HepG2 (cell line): ENCODE data around the gene ANO3. TPM values are rescaled to one million over a fixed set of nuclear protein-coding genes. Genes with fewer than 3 reads are reported as not detected.

Source experiments
- CTCF ChIP-seq: sonication (generic); formaldehyde crosslinking; IDR thresholded peaks from 2 replicates; pipeline ENCODE4 v1.5.0; 2020; ENCODE audit warnings: mild to moderate bottlenecking, missing genetic modification reagents, moderate library complexity
- FOXC1 ChIP-seq: sonication (generic); formaldehyde crosslinking; IDR thresholded peaks from 2 replicates; pipeline ENCODE4 v1.8.0; 2022; ENCODE audit warnings: mild to moderate bottlenecking, missing genetic modification reagents, borderline replicate concordance
- PHF21A ChIP-seq: sonication (generic); formaldehyde crosslinking; IDR thresholded peaks from 2 replicates; pipeline ENCODE4 v1.5.0; 2020; ENCODE audit warnings: mild to moderate bottlenecking, missing genetic modification reagents
- RAD21 ChIP-seq: fragments of 450-650 bp; formaldehyde crosslinking; IDR thresholded peaks from 2 replicates; pipeline ENCODE4 v1.5.0; 2020; ENCODE audit warnings: mild to moderate bottlenecking
- REPIN1 ChIP-seq: sonication (generic); formaldehyde crosslinking; IDR thresholded peaks from 2 replicates; pipeline ENCODE4 v1.8.0; 2022; ENCODE audit warnings: missing genetic modification reagents, low read depth, mild to moderate bottlenecking, borderline replicate concordance
- RFXAP ChIP-seq: sonication (generic); formaldehyde crosslinking; IDR thresholded peaks from 2 replicates; pipeline ENCODE4 v1.4.0; 2020; ENCODE audit warnings: missing genetic modification reagents, borderline replicate concordance
- RNF2 ChIP-seq: fragments of 450-650 bp; conservative IDR thresholded peaks from 2 replicates; pipeline ENCODE4 v1.6.1; 2016; ENCODE audit warnings: low read depth
- SALL1 ChIP-seq: sonication (generic); formaldehyde crosslinking; IDR thresholded peaks from 2 replicates; pipeline ENCODE4 v1.8.0; 2022; ENCODE audit warnings: mild to moderate bottlenecking, missing genetic modification reagents
- SCMH1 ChIP-seq: sonication (generic); formaldehyde crosslinking; IDR thresholded peaks from 2 replicates; pipeline ENCODE4 v1.9.0; 2021; ENCODE audit warnings: missing genetic modification reagents, mild to moderate bottlenecking, borderline replicate concordance
- SIX1 ChIP-seq: sonication (generic); formaldehyde crosslinking; IDR thresholded peaks from 2 replicates; pipeline ENCODE4 v1.4.0; 2020; ENCODE audit warnings: missing genetic modification reagents, borderline replicate concordance
- SIX4 ChIP-seq: sonication (generic); formaldehyde crosslinking; IDR thresholded peaks from 2 replicates; pipeline ENCODE4 v1.4.0; 2020; ENCODE audit warnings: missing genetic modification reagents
- SRY ChIP-seq: sonication (generic); formaldehyde crosslinking; IDR thresholded peaks from 2 replicates; pipeline ENCODE4 v1.8.0; 2022; ENCODE audit warnings: mild to moderate bottlenecking, missing genetic modification reagents
- STAG1 ChIP-seq: sonication (generic); formaldehyde crosslinking; IDR thresholded peaks from 2 replicates; pipeline ENCODE4 v1.4.0; 2020; ENCODE audit warnings: missing genetic modification reagents
- ZBTB7A ChIP-seq: sonication (generic); formaldehyde crosslinking; IDR thresholded peaks from 2 replicates; pipeline ENCODE4 v1.8.0; 2022; ENCODE audit warnings: mild to moderate bottlenecking, missing genetic modification reagents
- ZNF800 ChIP-seq: sonication (generic); formaldehyde crosslinking; IDR thresholded peaks from 2 replicates; pipeline ENCODE4 v1.4.0; 2020; ENCODE audit warnings: missing genetic modification reagents
- ZNF891 ChIP-seq: sonication (generic); formaldehyde crosslinking; IDR thresholded peaks from 2 replicates; pipeline ENCODE4 v1.5.0; 2020; ENCODE audit warnings: mild to moderate bottlenecking, missing genetic modification reagents
- ZSCAN25 ChIP-seq: sonication (generic); formaldehyde crosslinking; IDR thresholded peaks from 2 replicates; pipeline ENCODE4 v1.8.0; 2022; ENCODE audit warnings: mild to moderate bottlenecking, missing genetic modification reagents
- polyA plus RNA-seq, 8 experiments: library from polyadenylated mRNA; depleted of rRNA in 3 of 8; stranded (reverse) in 7 of 8; unstranded in 1 of 8; fragments of >200 nt; fragmentation: Illumina TruSeq in 4 of 8; extraction: Trizol in 4 of 8; gene quantifications; 2 replicates each; pipeline versions ENCODE4 v1.2.1 to v1.2.3, GENCODE V29; 2011 to 2016; ENCODE audit warnings: low read depth in 4 of 8, missing spikeins in 1 of 8, mixed read lengths in 1 of 8; ENCODE audit not compliant: insufficient read depth in 1 of 8
- total RNA-seq, 5 experiments: library from RNA; depleted of rRNA; stranded (reverse); fragments of >200 nt; fragmentation: Illumina TruSeq; extraction: Trizol; gene quantifications; 2 replicates each; pipeline ENCODE4 v1.2.3, GENCODE V29; 2016; ENCODE audit warnings: low read depth in 1 of 5
- TF ChIP-seq, protein P1 (sequence below): sonication (generic); formaldehyde crosslinking; IDR thresholded peaks from 2 replicates; pipeline ENCODE4 v1.9.0; 2021; ENCODE audit warnings: missing genetic modification reagents, mild to moderate bottlenecking, borderline replicate concordance
- TF ChIP-seq, protein P2 (sequence below): sonication (generic); formaldehyde crosslinking; IDR thresholded peaks from 2 replicates; pipeline ENCODE4 v1.4.0; 2020; ENCODE audit warnings: mild to moderate bottlenecking, missing genetic modification reagents, borderline replicate concordance
- TF ChIP-seq, protein P3 (sequence below): sonication (generic); formaldehyde crosslinking; IDR thresholded peaks from 2 replicates; pipeline ENCODE4 v1.4.0; 2020; ENCODE audit warnings: missing genetic modification reagents

ANO3 gene
- total and polyA plus RNA-seq, 2 of the 13 experiments (the other 11 are each of a cell fraction or from before 2014, with no cell fraction given) = 0.17 to 0.44 TPM

DNA sequence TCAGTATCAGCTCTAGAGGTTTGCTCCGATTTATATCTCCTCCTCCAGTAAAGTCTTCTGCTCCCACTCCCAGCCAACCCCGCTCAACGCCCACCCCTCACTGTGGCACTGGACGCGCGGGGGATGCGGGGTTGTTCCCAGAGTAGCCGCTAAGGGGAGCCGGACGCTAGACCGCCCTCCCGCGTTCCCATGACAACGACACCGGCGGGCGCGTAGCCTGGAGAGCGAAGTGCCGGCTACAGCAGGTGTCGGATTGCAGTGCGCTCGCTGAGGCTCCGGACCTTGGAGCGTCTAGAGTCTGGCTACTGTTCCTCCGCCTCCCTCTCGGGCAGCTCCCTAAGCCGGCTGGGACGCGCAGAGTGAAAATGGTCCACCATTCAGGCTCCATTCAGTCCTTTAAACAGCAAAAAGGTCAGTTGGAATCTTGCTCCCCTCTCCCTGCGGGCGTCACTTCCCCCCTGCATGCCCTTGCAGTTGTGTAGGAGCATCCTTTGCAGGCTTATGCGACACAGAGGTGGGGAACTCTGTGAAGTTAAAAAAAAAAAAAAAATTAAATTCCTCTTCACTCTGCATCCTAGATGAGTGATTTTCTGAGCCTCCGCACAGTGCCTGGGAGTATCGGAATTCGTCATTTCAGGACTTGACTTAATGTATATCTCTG lies at the start of gene ANO3 (continued):
- TF ChIP-seq FOXC1 (CRISPR knock-in tag) (0 out of 2 replicates have a peak, but pooled peaks have one; percentile 27), ZBTB7A (CRISPR knock-in tag) (peak; percentile 43; the same call in 1 of the 2 replicates), ZNF800 (CRISPR knock-in tag) (peak; percentile 88; the same call in 1 of the 2 replicates), STAG1 (peak; percentile 64), SRY (CRISPR knock-in tag) (0 out of 2 replicates have a peak, but pooled peaks have one; percentile 40), RNF2 (0 out of 2 replicates have a peak, but pooled peaks have one; percentile 27), SALL1 (peak; percentile 53; the same call in 1 of the 2 replicates), PHF21A (no peak), REPIN1 (CRISPR knock-in tag) (peak; percentile 70; the same call in 1 of the 2 replicates), CTCF (CRISPR knock-in tag) (peak; percentile 83), SIX1 (CRISPR knock-in tag) (peak; percentile 79; the same call in 1 of the 2 replicates), RAD21 (peak; percentile 62), SIX4 (CRISPR knock-in tag) (peak; percentile 92), ZSCAN25 (CRISPR knock-in tag) (0 out of 2 replicates have a peak, but pooled peaks have one; percentile 16), ZNF891 (0 out of 2 replicates have a peak, but pooled peaks have one; percentile 25), SCMH1 (CRISPR knock-in tag) (no peak), RFXAP (CRISPR knock-in tag) (peak; percentile 47; the same call in 1 of the 2 replicates)
- TF ChIP-seq, protein P1, sequence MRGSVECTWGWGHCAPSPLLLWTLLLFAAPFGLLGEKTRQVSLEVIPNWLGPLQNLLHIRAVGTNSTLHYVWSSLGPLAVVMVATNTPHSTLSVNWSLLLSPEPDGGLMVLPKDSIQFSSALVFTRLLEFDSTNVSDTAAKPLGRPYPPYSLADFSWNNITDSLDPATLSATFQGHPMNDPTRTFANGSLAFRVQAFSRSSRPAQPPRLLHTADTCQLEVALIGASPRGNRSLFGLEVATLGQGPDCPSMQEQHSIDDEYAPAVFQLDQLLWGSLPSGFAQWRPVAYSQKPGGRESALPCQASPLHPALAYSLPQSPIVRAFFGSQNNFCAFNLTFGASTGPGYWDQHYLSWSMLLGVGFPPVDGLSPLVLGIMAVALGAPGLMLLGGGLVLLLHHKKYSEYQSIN (CRISPR knock-in tag) = no peak
- TF ChIP-seq, protein P2, sequence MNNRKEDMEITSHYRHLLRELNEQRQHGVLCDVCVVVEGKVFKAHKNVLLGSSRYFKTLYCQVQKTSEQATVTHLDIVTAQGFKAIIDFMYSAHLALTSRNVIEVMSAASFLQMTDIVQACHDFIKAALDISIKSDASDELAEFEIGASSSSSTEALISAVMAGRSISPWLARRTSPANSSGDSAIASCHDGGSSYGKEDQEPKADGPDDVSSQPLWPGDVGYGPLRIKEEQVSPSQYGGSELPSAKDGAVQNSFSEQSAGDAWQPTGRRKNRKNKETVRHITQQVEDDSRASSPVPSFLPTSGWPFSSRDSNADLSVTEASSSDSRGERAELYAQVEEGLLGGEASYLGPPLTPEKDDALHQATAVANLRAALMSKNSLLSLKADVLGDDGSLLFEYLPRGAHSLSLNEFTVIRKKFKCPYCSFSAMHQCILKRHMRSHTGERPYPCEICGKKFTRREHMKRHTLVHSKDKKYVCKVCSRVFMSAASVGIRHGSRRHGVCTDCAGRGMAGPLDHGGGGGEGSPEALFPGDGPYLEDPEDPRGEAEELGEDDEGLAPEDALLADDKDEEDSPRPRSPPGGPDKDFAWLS (CRISPR knock-in tag) = no peak
- TF ChIP-seq, protein P3, sequence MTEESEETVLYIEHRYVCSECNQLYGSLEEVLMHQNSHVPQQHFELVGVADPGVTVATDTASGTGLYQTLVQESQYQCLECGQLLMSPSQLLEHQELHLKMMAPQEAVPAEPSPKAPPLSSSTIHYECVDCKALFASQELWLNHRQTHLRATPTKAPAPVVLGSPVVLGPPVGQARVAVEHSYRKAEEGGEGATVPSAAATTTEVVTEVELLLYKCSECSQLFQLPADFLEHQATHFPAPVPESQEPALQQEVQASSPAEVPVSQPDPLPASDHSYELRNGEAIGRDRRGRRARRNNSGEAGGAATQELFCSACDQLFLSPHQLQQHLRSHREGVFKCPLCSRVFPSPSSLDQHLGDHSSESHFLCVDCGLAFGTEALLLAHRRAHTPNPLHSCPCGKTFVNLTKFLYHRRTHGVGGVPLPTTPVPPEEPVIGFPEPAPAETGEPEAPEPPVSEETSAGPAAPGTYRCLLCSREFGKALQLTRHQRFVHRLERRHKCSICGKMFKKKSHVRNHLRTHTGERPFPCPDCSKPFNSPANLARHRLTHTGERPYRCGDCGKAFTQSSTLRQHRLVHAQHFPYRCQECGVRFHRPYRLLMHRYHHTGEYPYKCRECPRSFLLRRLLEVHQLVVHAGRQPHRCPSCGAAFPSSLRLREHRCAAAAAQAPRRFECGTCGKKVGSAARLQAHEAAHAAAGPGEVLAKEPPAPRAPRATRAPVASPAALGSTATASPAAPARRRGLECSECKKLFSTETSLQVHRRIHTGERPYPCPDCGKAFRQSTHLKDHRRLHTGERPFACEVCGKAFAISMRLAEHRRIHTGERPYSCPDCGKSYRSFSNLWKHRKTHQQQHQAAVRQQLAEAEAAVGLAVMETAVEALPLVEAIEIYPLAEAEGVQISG (CRISPR knock-in tag) = peak; percentile 33; the same call in 1 of the 2 replicates
